Mucosa of gallbladder (tissue), 1 donor: ENCODE data around the gene ZDHHC13. TPM values are rescaled to one million over a fixed set of nuclear protein-coding genes. Genes with fewer than 3 reads are reported as not detected.
A peak's percentile ranks its signal among the peaks of the same experiment; 100 is the strongest.
"Not testable (repeated sequence)": the region's sequence is repeated elsewhere in the genome, so short reads cannot be mapped to it uniquely, and the experiment has no call there.

ENCODE experiments used
- DNase-seq: peaks from one replicate; pipeline ENCODE4 v3.0.0-alpha.2; 2020; ENCODE audit warnings: low spot score
- total RNA-seq: library from RNA; stranded (reverse); gene quantifications from one replicate; pipeline ENCODE4 v1.2.1, GENCODE V29; 2021
- donor health status: DM: no; HTN: no; CAD: no.

The ZDHHC13 gene
- total RNA-seq, 1 donor from 2014 or later: 18.2 TPM

DNA sequence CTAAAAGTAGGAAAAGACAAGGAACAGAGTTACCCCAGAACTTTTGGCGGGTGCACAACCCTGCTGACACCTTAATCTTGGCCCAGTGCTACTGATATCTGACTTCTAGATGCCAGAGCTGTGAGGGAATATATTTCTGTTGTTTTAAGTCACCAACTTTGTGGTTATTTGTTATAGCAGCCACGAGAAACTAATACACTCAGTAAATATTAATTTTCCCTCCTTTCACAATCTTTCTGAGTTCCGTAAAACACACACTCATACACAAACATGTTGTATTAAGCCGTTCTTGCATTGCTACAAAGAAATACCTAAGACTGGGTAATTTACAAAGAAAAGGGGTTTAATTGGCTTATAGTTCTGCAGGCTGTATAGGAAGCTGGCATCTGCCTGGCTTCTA, 16.1 kb upstream of the ZDHHC13 start:
- DNase-seq: no peak

DNA sequence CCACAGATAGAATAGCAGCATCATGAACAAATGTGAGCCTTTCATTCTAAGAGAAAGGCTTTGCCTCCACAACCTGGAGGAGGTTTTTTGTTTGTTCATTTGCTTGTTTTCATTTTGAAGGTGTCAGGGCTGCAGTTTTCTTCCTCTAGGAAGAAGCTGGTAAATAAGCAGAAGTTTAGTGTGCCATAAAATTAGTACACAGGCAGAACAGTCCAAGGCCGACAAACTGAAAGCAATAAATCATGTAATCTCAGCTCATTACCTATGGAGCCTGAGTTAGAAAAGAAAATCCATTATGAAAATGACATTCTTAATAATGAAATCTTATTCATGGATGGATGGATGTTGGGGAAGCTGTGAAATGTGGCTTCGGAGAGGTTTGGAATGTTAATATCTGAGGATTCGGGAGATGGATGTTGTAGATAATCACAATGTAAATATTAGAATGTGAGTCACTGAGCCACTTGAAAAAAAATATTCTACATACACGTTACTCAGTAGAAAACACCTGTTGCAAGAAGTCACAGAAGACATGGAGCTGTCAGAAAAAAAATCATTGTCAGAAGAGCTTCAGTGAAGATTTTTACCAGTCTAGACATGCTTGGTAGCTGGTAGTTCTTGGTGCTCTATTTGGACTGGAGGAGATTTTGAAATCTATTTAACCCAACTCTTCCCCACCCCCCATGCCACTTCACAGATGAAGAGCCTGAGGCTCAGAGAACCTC, 15.0 kb upstream of the ZDHHC13 start:
- DNase-seq: no peak

DNA sequence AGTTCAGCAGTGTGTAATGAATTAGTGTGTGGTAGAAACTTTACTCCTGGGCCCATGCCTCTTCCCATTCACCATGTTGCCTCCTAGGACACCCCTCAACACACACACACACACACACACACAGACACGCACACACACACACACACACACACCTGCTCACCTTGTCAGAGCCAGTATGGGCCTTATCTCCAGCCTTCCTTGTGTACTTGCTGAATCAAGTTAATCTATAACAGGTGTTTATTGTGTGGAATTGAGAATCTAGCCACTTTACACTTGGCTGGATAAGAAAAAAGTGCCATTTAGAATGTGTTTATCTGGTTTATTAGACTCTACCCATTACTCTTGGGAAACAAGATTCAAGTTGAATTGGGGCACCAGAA, 14.5 kb upstream of the ZDHHC13 start:
- DNase-seq: peak; percentile 68

DNA sequence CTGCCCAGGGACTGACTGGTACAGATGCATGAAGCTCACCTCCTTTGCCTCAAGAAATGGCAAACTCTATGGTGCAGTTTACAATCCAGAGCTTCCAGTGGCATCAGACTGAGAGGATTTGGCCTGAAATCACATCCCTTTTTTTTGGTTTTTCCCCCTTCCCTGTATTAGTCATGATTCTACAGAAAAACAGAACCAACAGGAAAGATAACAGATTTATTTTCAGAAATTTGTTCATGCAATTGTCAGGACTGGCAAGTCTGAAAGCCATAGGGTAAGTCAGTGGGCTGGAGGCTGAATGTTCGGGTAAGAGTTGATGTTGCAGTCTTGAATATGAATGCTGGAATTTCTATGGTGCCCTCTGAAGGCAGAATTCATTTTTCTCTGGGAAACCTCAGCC, 12.0 kb upstream of the ZDHHC13 start:
- DNase-seq: no peak

DNA sequence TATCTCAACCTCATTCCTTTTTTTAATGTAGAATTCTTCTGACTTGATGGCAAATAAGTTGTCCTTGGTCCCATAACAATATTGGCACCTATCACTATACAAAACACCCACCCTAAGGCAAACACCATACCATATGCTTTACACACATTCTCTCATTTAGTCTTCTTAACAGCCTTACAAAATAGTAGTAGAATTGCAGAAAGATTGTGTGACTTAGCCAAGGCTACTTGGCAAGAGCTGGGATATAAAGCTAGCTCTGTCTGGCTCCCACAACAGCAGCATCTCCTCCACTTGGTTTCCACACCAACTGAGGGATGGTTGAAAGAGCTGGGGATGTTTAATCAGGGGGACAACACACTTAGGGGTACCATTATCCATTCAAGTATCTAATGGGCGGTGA, 9.8 kb upstream of the ZDHHC13 start:
- DNase-seq: no peak

DNA sequence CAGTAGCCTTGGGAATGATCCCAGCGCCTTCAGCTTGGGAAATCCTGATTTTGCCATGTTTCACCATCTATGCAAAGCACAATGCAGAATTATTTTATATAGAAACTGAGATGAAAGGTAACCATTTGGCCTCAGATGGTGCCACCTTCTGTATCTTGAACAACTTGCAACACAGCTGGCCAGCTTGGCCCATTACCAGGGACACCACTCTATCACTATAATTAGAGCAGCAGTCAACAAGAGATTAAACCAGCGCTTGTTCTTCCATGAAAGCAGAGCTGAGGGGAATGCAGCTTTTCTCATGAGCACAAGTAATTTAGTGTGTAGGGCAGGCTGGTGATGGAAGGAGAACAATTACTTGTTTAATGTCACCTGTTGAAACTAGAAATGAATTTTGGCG, 6.7 kb upstream of the ZDHHC13 start:
- DNase-seq: no peak

DNA sequence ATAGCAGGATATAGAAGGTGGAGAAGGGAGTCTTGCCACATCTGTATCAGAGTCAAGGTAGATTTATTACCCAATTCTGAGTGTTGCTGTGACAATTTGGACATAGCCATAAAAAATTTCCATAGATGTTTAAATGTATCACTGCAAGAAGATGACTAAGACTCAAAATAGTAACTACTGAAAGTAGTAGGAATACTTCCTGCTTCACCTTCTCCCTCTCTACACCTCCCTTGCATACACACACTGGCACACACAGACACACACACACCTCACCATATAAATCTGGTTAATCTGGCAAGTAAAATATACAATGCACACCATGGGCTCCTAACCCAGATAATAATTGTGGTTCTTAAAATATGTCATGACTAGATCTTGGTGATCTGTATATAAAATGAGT, 5.2 kb upstream of the ZDHHC13 start:
- no peak for DNase-seq

DNA sequence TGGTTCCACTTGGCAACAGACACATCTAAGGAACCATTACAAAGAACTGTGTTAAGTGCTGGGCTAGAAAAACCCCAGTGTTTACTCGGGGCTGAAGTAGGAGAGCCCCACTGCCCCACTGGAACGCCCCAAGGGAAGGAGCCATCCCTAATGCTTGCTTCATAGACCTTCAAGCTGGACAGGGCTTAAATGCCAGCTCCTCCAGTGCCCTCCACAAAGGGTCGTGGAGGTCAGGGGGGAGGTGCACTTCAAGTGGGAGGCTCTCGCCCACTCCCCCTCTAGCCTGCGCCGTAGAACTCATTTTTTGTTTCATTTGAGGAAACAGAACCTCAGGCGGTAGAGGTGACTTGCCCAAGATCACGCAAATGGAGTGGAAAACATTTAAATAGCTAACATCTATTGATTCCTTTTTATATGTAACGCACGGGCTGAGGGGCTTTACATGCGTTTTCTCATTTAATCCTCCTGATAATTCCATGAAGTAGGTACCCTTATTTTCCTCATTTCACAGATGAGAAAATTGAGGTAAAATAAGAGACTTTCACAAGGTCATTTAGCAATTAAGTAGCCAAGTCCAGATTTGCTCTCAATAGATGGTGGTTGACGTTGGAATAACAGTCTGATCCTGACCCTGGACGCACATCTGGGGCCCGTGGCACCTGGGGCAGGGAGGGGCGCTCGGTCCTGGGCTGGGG, 545 bp upstream of the ZDHHC13 start:
- no peak for DNase-seq

DNA sequence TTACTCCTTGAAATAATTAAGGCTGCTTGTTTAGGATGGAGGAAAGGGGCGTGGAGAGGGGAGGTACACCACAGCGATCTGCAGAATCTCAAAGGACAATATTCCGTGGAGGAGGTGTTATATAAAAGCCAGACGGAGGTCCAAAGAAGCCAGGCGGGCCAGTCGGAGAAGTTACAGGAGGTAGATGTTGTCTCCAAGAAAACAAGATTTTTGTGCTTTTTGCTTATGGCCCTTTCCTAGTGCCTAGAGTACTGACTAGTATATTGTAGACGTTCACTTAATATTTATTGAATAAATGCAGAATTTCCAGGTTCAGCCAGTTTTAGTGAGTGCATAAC, 761 bp downstream of the ZDHHC13 start:
- DNase-seq: no peak

DNA sequence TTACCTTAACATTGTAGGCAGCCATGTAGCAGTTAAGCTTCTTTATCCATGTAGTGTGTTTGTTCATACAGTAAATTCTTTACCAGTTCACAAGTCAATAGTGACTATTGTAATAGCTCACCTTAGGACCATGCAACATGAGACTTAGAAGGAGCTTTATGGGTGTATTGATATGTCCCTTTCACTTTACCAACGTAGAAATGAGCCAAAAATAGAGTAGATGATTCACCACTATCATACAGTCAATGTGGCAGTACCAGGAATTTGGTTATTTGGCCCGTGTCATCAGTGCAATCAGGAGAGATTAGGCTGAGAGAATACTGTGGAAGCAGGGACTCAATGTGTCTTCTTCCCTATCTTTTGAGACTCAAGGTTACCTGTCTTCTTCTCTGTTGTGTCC, 4.7 kb downstream of the ZDHHC13 start:
- DNase-seq: no peak

DNA sequence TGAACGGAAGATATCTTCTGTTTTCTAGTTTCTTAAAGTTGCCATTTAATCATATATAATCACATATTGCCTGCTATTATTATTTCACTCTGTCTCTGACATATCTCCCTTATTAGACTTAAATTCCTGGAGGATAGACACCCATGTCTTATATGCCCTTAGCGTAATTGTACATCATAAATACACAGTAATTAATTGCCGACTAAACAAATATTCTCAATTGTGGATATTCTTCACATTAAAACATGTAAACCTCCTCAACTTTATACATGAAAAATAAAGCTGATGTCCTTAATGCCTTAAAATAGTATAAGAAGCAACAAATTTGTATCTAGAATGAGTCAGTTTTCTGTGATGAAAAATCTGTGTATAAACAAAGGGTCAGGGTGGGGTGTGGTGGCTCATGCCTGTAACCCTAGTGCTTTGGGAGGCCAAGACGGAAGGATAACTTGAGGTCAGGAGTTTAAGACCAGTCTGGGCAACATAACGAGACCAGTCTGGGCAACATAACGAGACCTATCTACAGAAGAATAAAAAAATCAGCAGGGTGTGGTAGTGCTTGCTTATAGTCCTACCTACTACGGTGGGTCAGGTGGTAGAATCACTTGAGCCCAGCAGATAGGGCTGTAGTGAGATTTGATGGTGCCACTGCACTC, 6.1 kb downstream of the ZDHHC13 start:
- DNase-seq: no peak

DNA sequence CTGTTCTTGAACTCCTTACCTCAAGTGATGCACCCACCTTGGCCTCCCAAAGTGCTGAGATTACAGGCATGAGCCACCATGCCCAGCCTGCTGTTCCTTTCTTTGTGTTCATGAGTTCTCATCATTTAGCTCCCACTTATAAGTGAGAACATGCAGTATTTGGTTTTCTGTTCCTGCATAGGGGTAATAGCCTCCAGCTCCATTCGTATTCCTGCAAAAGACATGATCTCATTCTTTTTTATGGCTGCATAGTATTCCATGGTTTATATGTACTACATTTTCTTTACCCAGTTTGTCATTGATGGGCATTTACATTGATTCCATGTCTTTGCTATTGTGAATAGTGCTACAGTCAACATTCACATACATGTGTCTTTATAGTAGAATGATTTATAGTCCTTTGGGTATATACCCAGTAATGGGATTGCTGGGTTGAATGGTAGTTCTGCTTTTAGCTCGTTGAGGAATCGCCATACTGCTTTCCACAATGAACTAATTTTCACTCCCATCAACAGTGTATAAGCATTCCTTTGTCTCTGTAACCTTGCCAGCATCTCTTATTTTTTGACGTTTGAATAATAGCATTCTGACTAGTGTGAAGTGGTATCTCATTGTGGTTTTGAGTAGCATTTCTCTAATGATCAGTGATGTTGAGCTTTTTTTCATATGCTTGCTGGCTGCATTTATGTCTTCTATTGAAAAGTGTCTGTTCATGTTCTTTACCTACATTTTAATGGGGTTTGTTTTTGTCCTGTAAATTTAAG, 9.8 kb downstream of the ZDHHC13 start:
- not testable (repeated sequence) for DNase-seq

DNA sequence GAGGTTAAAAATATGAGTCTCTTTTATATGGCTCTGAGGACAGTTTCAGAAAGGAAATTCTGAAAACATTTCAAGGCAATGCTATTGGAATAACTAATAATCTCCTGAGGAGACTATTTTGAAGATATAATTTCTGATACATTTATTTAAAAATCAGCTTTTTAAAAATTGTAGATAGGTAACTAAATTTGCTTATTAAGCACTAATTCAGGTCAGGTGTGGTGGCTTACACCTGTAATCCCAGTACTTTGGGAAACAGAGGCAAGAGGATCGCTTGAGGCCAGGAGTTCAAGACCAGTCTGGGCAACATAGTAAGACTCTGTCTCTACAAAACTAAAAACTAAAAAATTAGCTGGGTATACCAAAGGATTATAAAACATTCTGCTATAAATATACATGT, 17.0 kb downstream of the ZDHHC13 start:
- DNase-seq: no peak

DNA sequence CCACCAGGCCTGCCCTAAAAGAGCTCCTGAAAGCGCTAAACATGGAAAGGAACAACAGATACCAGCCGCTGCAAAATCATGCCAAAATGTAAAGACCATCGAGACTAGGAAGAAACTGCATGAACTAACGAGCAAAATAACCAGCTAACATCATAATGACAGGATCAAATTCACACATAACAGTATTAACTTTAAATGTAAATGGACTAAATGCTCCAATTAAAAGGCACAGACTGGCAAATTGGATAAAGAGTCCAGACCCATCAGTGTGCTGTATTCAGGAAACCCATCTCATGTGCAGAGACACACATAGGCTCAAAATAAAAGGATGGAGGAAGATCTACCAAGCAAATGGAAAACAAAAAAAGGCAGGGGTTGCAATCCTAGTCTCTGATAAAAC, 19.9 kb downstream of the ZDHHC13 start:
- DNase-seq: not testable (repeated sequence)

DNA sequence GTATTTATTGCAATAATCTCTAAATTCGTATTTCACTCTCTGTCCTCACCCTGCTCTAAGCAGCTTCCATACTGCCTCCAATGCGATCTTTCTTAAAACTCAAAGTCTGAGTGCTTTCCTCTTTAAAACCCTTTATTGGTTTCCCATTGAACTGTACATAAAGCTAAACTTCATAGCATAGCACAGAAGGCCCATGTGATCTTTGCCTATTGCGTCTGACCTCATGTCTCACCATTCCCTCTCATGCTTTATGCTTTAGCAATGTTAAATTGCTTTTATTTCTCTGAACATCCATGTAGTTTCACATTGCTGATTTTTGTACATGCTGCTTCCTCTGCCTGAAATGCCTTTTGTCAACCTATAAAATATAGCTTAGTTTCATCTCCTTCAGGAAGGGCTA, 28.4 kb downstream of the ZDHHC13 start:
- DNase-seq: no peak

DNA sequence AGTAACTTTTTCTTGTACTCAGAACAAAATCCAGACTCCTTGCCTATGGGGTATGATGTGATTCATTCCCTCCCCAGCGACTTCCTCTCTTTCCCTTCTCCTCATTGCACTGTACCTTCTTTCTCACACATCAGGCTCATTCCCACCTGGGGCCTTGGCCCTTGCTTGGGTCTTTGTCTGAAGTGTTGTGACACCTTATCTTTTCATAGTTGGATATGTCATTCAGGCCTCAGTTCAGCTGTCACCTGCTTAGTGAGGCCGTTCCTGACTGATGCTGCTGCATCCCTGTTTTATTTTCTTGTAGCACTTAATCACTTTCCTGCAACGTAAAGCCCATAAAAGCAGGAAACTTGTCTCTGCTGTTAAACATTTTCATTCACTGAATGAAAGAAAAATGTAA, 39.9 kb downstream of the ZDHHC13 start:
- DNase-seq: no peak

DNA sequence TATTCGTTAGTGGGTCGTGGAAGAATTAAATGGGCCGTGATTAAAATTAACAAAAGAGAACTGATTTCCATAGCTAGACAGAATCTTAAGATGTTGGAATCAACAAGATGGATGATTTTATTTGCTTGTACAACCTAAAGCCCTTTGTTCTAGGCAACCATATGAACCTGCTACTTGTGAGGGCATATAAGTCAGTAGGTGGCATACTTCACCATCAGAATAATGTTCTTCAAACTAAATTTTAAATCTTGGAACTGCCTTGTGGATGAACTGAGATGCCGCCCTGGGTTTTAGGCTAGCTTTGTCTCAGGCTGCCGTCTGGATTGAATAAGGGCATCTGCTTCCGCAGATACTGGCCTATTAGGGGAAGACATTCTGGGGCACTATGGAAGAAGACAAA, 43.9 kb downstream of the ZDHHC13 start:
- no peak for DNase-seq

DNA sequence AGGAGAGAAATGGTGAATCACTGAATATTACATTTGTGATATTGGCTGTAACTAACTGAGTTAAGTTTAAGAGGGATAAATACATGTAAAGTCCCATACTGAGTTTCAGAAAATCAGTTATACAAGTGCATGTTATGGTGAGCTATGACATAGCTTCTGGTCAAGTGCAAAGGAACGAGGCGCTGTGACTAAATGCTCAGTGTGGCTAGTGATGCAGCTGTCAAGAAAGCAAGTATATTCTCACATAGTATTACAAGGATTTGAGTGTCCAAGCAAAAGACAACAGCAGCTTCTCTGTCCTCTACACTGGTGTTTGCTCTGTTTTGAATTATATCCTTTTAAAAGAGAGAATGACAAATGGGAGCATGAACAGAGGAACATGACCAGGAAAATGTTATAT, 44.7 kb downstream of the ZDHHC13 start:
- no peak for DNase-seq

DNA sequence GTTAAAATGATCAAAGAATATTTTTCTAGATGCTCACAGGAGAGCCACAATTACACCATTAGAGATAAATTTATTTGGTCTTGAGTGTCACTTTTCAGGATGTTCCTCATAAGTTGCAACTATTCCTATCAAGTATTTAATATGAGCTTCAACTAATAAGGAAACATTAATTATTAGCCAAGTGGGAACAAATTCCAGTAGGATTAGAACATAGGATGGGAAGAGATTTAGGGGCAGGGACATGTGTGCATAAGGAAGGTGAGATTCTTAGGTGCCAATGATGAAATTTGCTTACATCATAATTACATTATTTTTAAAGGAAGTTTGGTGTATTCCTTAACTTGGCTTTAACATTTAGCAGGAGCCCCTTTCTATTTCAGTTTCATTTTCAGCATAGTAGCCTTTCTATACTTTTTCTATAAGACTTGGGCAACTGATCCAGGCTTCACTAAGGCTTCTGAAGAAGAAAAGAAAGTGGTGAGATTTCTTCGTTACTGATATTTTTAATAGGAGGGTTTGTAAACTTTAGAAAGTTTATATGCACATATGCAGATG, 46.1 kb downstream of the ZDHHC13 start:
- no peak for DNase-seq

DNA sequence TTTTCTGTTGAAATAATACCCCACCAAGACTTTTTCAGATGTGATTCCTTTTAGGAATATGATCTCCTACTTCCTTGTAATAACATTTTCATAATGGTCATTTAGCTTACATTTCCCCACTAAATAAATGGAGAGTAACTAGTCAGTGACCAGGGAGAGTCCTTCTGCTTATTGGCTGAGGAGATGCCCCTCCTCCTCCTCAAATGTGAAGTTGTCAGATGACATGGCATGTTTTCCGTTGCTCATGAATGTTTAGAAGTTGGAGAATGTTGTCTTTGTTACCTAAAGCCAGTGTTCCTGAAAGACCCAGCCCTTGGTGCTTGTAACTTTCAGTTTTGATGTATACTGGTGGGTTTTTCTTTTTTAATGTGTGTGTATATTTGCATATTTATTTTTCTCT, 46.6 kb downstream of the ZDHHC13 start:
- no peak for DNase-seq

DNA sequence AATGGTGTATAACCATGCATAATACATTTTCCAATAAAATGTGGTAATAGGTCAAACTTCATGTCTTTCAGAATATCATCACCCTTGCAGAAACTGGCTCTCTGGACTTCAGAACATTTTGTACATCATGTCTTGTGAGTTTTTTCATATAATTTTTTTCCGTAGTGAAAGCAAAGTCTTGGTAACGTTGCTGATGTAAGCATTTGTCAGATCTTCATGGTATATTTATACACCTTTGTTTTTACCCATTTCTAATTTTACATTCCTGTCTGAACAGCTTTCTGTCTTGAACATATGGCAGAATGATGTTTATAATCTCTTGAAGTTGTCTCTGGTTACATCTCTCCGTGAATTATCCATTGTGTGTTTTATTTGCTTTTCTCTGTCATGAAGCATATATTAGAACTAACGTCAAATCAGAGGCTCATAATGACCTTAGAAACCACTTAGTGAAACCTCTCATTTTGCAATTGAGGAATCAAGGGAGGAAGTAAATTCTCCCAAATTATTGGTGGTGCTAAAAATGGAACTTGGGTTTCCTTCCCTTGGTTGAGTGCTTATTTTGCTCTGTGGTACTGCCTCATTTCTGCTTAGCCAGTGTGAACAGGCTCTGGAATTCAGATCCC, 47.4 kb downstream of the ZDHHC13 start:
- no peak for DNase-seq

DNA sequence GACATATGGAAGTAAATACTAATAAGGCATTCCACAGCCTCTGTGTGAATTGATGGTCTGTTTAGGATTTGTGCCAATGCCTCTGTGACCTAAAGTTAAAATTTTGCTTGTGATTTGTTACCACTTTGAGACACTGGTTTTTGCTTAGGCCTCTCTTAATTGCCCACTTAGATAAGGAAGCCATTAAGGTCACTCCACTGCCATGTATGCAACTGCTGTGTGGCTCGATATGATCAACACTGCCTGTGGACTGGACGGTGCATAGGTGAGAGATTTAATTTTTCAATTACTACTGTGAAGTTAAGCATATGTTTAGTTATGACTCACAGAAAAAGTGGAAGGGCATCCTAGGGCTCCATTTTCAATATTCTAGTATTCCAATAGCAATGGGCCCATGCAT, 47.9 kb downstream of the ZDHHC13 start:
- no peak for DNase-seq
